SK-N-SH (cell line): ENCODE results near the gene CDK5RAP2. TPM values are rescaled to one million over a fixed set of nuclear protein-coding genes. Genes with fewer than 3 reads are reported as not detected.

Experiments
- CTCF ChIA-PET: fragments of 300-600, 350-600 bp; formaldehyde crosslinking; extraction: SDS; loops from one replicate; lab custom pipeline; 2021; lab: Yijun Ruan, JAX
- POLR2A ChIA-PET: fragments of 350-600 bp; sonication (Branson Sonifier 250); formaldehyde crosslinking; extraction: SDS; loops from one replicate; lab custom pipeline; 2020; ENCODE audit warnings: antibody characterized with exemption, inconsistent platforms; lab: Yijun Ruan, JAX
- DNase-seq: peaks from one replicate; pipeline ENCODE4 v3.0.0; 2012
- H2AFZ ChIP-seq: fragments of 200-600 bp; sonication (generic); 2 replicates; pipeline ENCODE4 v1.8.1; 2016; ENCODE audit warnings: antibody characterized with exemption, mild to moderate bottlenecking, low read depth
- H3F3A ChIP-seq: fragments of 200-600 bp; sonication (generic); replicated peaks from 2 replicates; pipeline ENCODE3; 2016; ENCODE audit warnings: antibody characterized with exemption, mild to moderate bottlenecking; ENCODE audit not compliant: insufficient read depth
- H3K27ac ChIP-seq, 2 experiments: fragments of 200-500 bp in 1 of 2; fragments of 200-600 bp in 1 of 2; sonication (Bioruptor generic) in 1 of 2; sonication (generic), shearing (Covaris generic) in 1 of 2; 2 replicates each; pipeline versions ENCODE4 v1.5.1 to v1.6.1; 2014 to 2016; ENCODE audit warnings: low read depth in 2 of 2, inconsistent platforms in 1 of 2, low read length in 1 of 2, mild to moderate bottlenecking in 1 of 2, mixed read lengths in 1 of 2
- H3K27me3 ChIP-seq: fragments of 200-600 bp; sonication (generic), shearing (Covaris generic); 2 replicates; pipeline ENCODE4 v1.6.1; 2016; ENCODE audit warnings: mixed run types; ENCODE audit not compliant: insufficient read depth
- H3K36me3 ChIP-seq, 2 experiments: fragments of 200-500 bp in 1 of 2; fragments of 200-600 bp in 1 of 2; sonication (Bioruptor generic) in 1 of 2; sonication (generic) in 1 of 2; replicated peaks in 1 of 2; 2 replicates each; pipeline versions ENCODE3 to v1.5.1; 2014 to 2016; ENCODE audit warnings: low read length in 1 of 2, mild to moderate bottlenecking in 1 of 2; ENCODE audit not compliant: insufficient read depth in 2 of 2, control insufficient read depth in 1 of 2
- H3K4me1 ChIP-seq, 2 experiments: fragments of 200-500 bp in 1 of 2; fragments of 200-600 bp in 1 of 2; sonication (Bioruptor generic) in 1 of 2; sonication (generic), shearing (Covaris generic) in 1 of 2; 2 replicates each; pipeline versions ENCODE4 v1.5.1 to v1.6.1; 2014 to 2016; ENCODE audit warnings: low read depth in 1 of 2, low read length in 1 of 2, mixed run types in 1 of 2; ENCODE audit not compliant: insufficient read depth in 2 of 2, control insufficient read depth in 1 of 2
- H3K4me2 ChIP-seq: fragments of 200-600 bp; sonication (generic), shearing (Covaris generic); 2 replicates; pipeline ENCODE4 v1.6.1; 2017; ENCODE audit warnings: mixed run types
- H3K4me3 ChIP-seq, 2 experiments: fragments of 200-500 bp in 1 of 2; fragments of 200-600 bp in 1 of 2; sonication (Bioruptor generic) in 1 of 2; sonication (generic), shearing (Covaris generic) in 1 of 2; 2 replicates each; pipeline versions ENCODE4 v1.5.1 to v1.8.1; 2014 to 2016; ENCODE audit warnings: low read depth in 2 of 2, inconsistent platforms in 1 of 2, low read length in 1 of 2, mild to moderate bottlenecking in 1 of 2, mixed read lengths in 1 of 2, moderate library complexity in 1 of 2
- H3K79me2 ChIP-seq: fragments of 200-600 bp; sonication (generic); 2 replicates; pipeline ENCODE4 v1.8.1; 2017; ENCODE audit warnings: mild to moderate bottlenecking; ENCODE audit not compliant: insufficient read depth
- H3K9ac ChIP-seq: fragments of 200-600 bp; sonication (generic); 2 replicates; pipeline ENCODE4 v1.6.1; 2017; ENCODE audit warnings: mixed run types
- H3K9me2 ChIP-seq: fragments of 200-600 bp; sonication (generic); 2 replicates; pipeline ENCODE4 v1.6.1; 2017; ENCODE audit warnings: mixed run types
- H3K9me3 ChIP-seq: fragments of 200-600 bp; sonication (generic); 2 replicates; pipeline ENCODE4 v1.6.1; 2017; ENCODE audit warnings: mixed run types, mild to moderate bottlenecking, moderate library complexity
- H4K20me1 ChIP-seq: fragments of 200-600 bp; sonication (generic); 2 replicates; pipeline ENCODE4 v1.6.1; 2017; ENCODE audit warnings: mild to moderate bottlenecking, mixed run types; ENCODE audit not compliant: insufficient read depth
- CTCF ChIP-seq: fragments of 200-600 bp; sonication (generic); IDR thresholded peaks from 2 replicates; pipeline ENCODE4 v1.6.1; 2017; ENCODE audit warnings: antibody characterized with exemption, mild to moderate bottlenecking, moderate library complexity
- EZH2phosphoT487 ChIP-seq: fragments of 200-600 bp; sonication (generic); IDR thresholded peaks from 2 replicates; pipeline ENCODE4 v1.6.1; 2017; ENCODE audit warnings: low read depth, mixed run types, mild to moderate bottlenecking, antibody characterized with exemption, moderate library complexity, borderline replicate concordance
- GABPA ChIP-seq: IDR thresholded peaks from 2 replicates; pipeline ENCODE4 v1.4.0; 2012; ENCODE audit warnings: low read depth, mild to moderate bottlenecking
- GATA2 ChIP-seq: sonication (generic); formaldehyde crosslinking; IDR thresholded peaks from 2 replicates; pipeline ENCODE4 v1.5.0; 2020; ENCODE audit warnings: mild to moderate bottlenecking, missing genetic modification reagents
- IRF3 ChIP-seq: fragments of 150-350 bp; IDR thresholded peaks from 2 replicates; pipeline ENCODE4 v1.6.1; 2016; ENCODE audit warnings: mild to moderate bottlenecking, low read depth, low read length
- MEF2A ChIP-seq: IDR thresholded peaks from 2 replicates; pipeline ENCODE4 v1.4.0; 2012; ENCODE audit warnings: low read depth, borderline replicate concordance
- NFIC ChIP-seq: IDR thresholded peaks from 2 replicates; pipeline ENCODE4 v1.4.0; 2012; ENCODE audit warnings: borderline replicate concordance
- PBX3 ChIP-seq: IDR thresholded peaks from 2 replicates; pipeline ENCODE4; 2012
- POLR2AphosphoS5 ChIP-seq: IDR thresholded peaks from 2 replicates; pipeline ENCODE4 v1.6.1; 2012; ENCODE audit warnings: low read depth, low read length
- REST ChIP-seq: IDR thresholded peaks from 2 replicates; pipeline ENCODE4 v1.6.1; 2012; ENCODE audit warnings: mild to moderate bottlenecking, low read depth, low read length, moderate library complexity
- RXRA ChIP-seq: IDR thresholded peaks from 2 replicates; pipeline ENCODE4 v1.4.0; 2012; ENCODE audit warnings: low read depth, mild to moderate bottlenecking, borderline replicate concordance
- TCF12 ChIP-seq: IDR thresholded peaks from 2 replicates; pipeline ENCODE4 v1.4.0; 2012
- USF2 ChIP-seq: fragments of 150-350 bp; IDR thresholded peaks from 2 replicates; pipeline ENCODE4 v1.6.1; 2017; ENCODE audit warnings: antibody characterized with exemption, low read length, low read depth, borderline replicate concordance
- WGBS: methylation state at CpG from one replicate; pipeline ENCODE4 v1.1.6; 2017; ENCODE audit warnings: low lambda C conversion rate; 5-methylcytosine and 5-hydroxymethylcytosine counted together
- polyA plus RNA-seq, 3 experiments: library from polyadenylated mRNA; depleted of rRNA; stranded (reverse); fragments of >200 nt; gene quantifications; 2 replicates each; pipeline ENCODE4 v1.2.3, GENCODE V29; 2012

The CDK5RAP2 gene
- polyA plus RNA-seq, 1 of the 3 experiments (the other 2 are of a cell fraction) = 20.7 TPM

- TF ChIP-seq MEF2A (no peak), GATA2 (CRISPR knock-in tag) (no peak), POLR2AphosphoS5 (no peak)
These were observed 114.1 kb downstream of the CDK5RAP2 start (continued) for GRCh38 chr9:120465685-120466407.

- 100% methylated on average over 4 of the region's 4 CpGs for WGBS
- no peaks in the 10 kb centered on the region for H3K9me3 ChIP-seq
- CTCF ChIA-PET = interaction anchor here (0.6 to 1.2 kb wide), 2 partner anchors 10 to 12 kb away, joined by 3 to 4 read pairs; no protein-coding TSS in a partner anchor
These were observed 115.0 kb downstream of the CDK5RAP2 start for GRCh38 chr9:120464887-120465421.

More at GRCh38 chr9:120464887-120465421, 115.0 kb downstream of the CDK5RAP2 start:
- H2AFZ ChIP-seq = no peak overlapping the region
- no peak overlapping the region for H3K9ac ChIP-seq
- no peaks in the 10 kb centered on the region for H4K20me1 ChIP-seq
- no peaks in the 10 kb centered on the region for H3K9me2 ChIP-seq
- no peaks in the 10 kb centered on the region for H3K27me3 ChIP-seq
- no peak overlapping the region for H3K27ac ChIP-seq
- POLR2A ChIA-PET = no interaction called here
- TF ChIP-seq CTCF (no peak), EZH2phosphoT487 (no peak), USF2 (no peak), NFIC (no peak), RXRA (no peak), PBX3 (no peak), GABPA (no peak), IRF3 (no peak), REST (no peak), TCF12 (no peak)
- H3F3A ChIP-seq = no peaks in the 10 kb centered on the region
- peaks cover 7 to 33% of the 10 kb centered on the region in 2 experiments for H3K36me3 ChIP-seq
- no peak overlapping the region for H3K4me2 ChIP-seq
- H3K4me1 ChIP-seq = no peaks in the 10 kb centered on the region; a peak in 1 of 4 replicates
- no peak for DNase-seq
- no peaks in the 10 kb centered on the region for H3K79me2 ChIP-seq
- no peak overlapping the region for H3K4me3 ChIP-seq
